GM23338 (cell line): Measurements from ENCODE around the gene NDUFA3. TPM values are rescaled to one million over a fixed set of nuclear protein-coding genes. Genes with fewer than 3 reads are reported as not detected.

ENCODE experiments used
- ATAC-seq: fragments of 200-7000 bp; cut with Tn5 transposase; 3 replicates; pipeline ENCODE4 v1.9.1; 2020
- DNase-seq: peaks from one replicate; pipeline ENCODE4 v3.0.0-alpha.2; 2015; ENCODE audit warnings: low spot score
- H2AFZ ChIP-seq: fragments of 200-600 bp; sonication (generic); 2 replicates; pipeline ENCODE4 v1.8.0; 2016; ENCODE audit warnings: antibody characterized with exemption, mild to moderate bottlenecking, moderate library complexity
- H3F3A ChIP-seq: fragments of 200-600 bp; sonication (generic); replicated peaks from 2 replicates; pipeline ENCODE4 v1.8.0; 2017; ENCODE audit warnings: antibody characterized with exemption, mixed run types, low read depth
- H3K27ac ChIP-seq: fragments of 200-600 bp; sonication (generic); 2 replicates; pipeline ENCODE4 v1.6.1; 2016; ENCODE audit warnings: low read depth
- H3K27me3 ChIP-seq: fragments of 200-600 bp; sonication (generic); 2 replicates; pipeline ENCODE4 v1.8.0; 2016; ENCODE audit warnings: mild to moderate bottlenecking, mixed run types, moderate library complexity; ENCODE audit not compliant: insufficient read depth
- H3K36me3 ChIP-seq: fragments of 200-600 bp; sonication (generic); 2 replicates; pipeline ENCODE4 v1.8.0; 2016; ENCODE audit warnings: mild to moderate bottlenecking; ENCODE audit not compliant: insufficient read depth
- H3K4me1 ChIP-seq: fragments of 200-600 bp; sonication (generic); 2 replicates; pipeline ENCODE4 v1.8.0; 2016; ENCODE audit warnings: mild to moderate bottlenecking, moderate library complexity; ENCODE audit not compliant: insufficient read depth
- H3K4me2 ChIP-seq: fragments of 200-600 bp; sonication (generic); 2 replicates; pipeline ENCODE4 v1.7.1; 2017; ENCODE audit warnings: mixed run types
- H3K4me3 ChIP-seq: fragments of 200-600 bp; sonication (generic); 2 replicates; pipeline ENCODE4 v1.6.1; 2016; ENCODE audit warnings: mixed run types
- H3K79me2 ChIP-seq: fragments of 200-600 bp; sonication (generic); replicated peaks from 2 replicates; pipeline ENCODE4 v1.8.0; 2017; ENCODE audit warnings: mild to moderate bottlenecking; ENCODE audit not compliant: insufficient read depth
- H3K9me2 ChIP-seq: fragments of 200-600 bp; sonication (generic); 2 replicates; pipeline ENCODE4 v1.8.0; 2017; ENCODE audit not compliant: insufficient read depth
- H4K20me1 ChIP-seq: fragments of 200-600 bp; sonication (generic); replicated peaks from 2 replicates; pipeline ENCODE4 v1.8.0; 2017; ENCODE audit warnings: mild to moderate bottlenecking; ENCODE audit not compliant: insufficient read depth
- H3K27ac Mint-ChIP-seq: 2 replicates; pipeline ENCODE4 v1.8.0; 2020; ENCODE audit warnings: inconsistent platforms, mild to moderate bottlenecking, moderate library complexity, mixed read lengths
- H3K27me3 Mint-ChIP-seq: 3 replicates; pipeline ENCODE4 v1.8.0; 2022; ENCODE audit warnings: low read depth, mild to moderate bottlenecking, moderate library complexity, mixed read lengths, inconsistent platforms; ENCODE audit not compliant: insufficient read depth, poor library complexity
- H3K36me3 Mint-ChIP-seq: 3 replicates; pipeline ENCODE4 v1.8.0; 2021; ENCODE audit warnings: low read depth, mild to moderate bottlenecking, inconsistent platforms, moderate library complexity, mixed read lengths
- H3K4me1 Mint-ChIP-seq: 3 replicates; pipeline ENCODE4 v1.8.0; 2020; ENCODE audit warnings: mild to moderate bottlenecking, inconsistent platforms, mixed read lengths
- H3K4me3 Mint-ChIP-seq: 3 replicates; pipeline ENCODE4 v1.8.0; 2021; ENCODE audit warnings: moderate library complexity, mild to moderate bottlenecking, inconsistent platforms, mixed read lengths
- H3K9me3 Mint-ChIP-seq: 3 replicates; pipeline ENCODE4 v1.8.0; 2020; ENCODE audit warnings: moderate library complexity, mild to moderate bottlenecking, inconsistent platforms, mixed read lengths
- CREB1 ChIP-seq: fragments of 250-450 bp; sonication (Bioruptor Pico); IDR thresholded peaks from 2 replicates; pipeline ENCODE4 v1.5.0; 2020; ENCODE audit warnings: low read depth, mild to moderate bottlenecking, moderate library complexity
- EZH2phosphoT487 ChIP-seq: fragments of 200-600 bp; sonication (generic); IDR thresholded peaks from one replicate; pipeline ENCODE4 v1.8.1; 2018; ENCODE audit warnings: antibody characterized with exemption; ENCODE audit not compliant: unreplicated experiment
- POLR2AphosphoS5 ChIP-seq: IDR thresholded peaks from 2 replicates; pipeline ENCODE4 v1.6.1; 2016; ENCODE audit warnings: antibody characterized with exemption, low read depth
- ZNF114 ChIP-seq: fragments of 250-450 bp; sonication (Bioruptor Pico); IDR thresholded peaks from 2 replicates; pipeline ENCODE4 v1.5.0; 2020; ENCODE audit warnings: mild to moderate bottlenecking, moderate library complexity
- ZNF331 ChIP-seq: fragments of 250-450 bp; sonication (Bioruptor Pico); IDR thresholded peaks from 2 replicates; pipeline ENCODE4 v1.5.0; 2020; ENCODE audit warnings: low read depth, mild to moderate bottlenecking, moderate library complexity
- polyA plus RNA-seq: library from polyadenylated mRNA; unstranded; fragments of >200 nt; fragmentation: Nextera tagmentation; extraction: Ambion mirVana; gene quantifications from 2 replicates; pipeline ENCODE4 v1.2.1, GENCODE V29; 2016
- total RNA-seq: library from RNA; depleted of rRNA; stranded (reverse); fragments of >200 nt; shearing (Covaris generic); gene quantifications from 2 replicates; pipeline ENCODE4 v1.2.3, GENCODE V29; 2014
- TF ChIP-seq, protein P1 (sequence below), 2 experiments: fragments of 200-600 bp in 1 of 2; sonication (generic) in 1 of 2; conservative IDR thresholded peaks; 2 replicates each; pipeline versions ENCODE4 v1.5.1 to v1.6.1; 2016 to 2017; ENCODE audit warnings: antibody characterized with exemption in 2 of 2, low read depth in 2 of 2, mild to moderate bottlenecking in 2 of 2, moderate library complexity in 1 of 2
- TF ChIP-seq, protein P2 (sequence below): IDR thresholded peaks from 2 replicates; pipeline ENCODE4 v1.6.1; 2016; ENCODE audit warnings: antibody characterized with exemption

The NDUFA3 gene
- total and polyA plus RNA-seq, 2 experiments from 2014 or later, result 28.4 to 691 TPM

DNA sequence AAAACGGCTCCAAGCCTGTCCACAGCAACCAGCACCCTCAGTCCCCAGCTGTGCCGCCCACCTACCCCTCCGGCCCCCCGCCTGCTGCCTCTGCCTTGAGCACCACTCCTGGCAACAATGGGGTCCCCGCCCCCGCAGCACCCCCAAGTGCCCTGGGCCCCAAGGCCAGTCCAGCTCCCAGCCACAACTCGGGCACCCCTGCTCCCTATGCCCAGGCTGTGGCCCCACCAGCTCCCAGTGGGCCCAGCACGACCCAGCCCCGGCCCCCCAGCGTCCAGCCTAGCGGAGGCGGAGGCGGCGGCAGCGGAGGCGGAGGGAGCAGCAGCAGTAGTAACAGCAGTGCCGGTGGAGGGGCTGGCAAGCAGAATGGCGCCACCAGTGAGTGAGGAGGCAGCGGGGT, 45.5 kb downstream of the NDUFA3 start:
- ATAC-seq (no peak), DNase-seq (no peak)
- peaks cover under 1% of the 10 kb centered on the region; the same call in 1 of the 2 replicates for H3K79me2 ChIP-seq
- Mint-ChIP-seq H3K27me3 (peaks cover 15% of the 10 kb centered on the region), H3K9me3 (no peaks in the 10 kb centered on the region; the same call in 2 of the 3 replicates), H3K4me3 (no peak overlapping the region), H3K27ac (no peak overlapping the region), H3K36me3 (peaks cover 80% of the 10 kb centered on the region), H3K4me1 (no peaks in the 10 kb centered on the region; the same call in 2 of the 3 replicates)
- H3K4me3 ChIP-seq, result no peak overlapping the region
- H3K27ac ChIP-seq, result no peak overlapping the region
- no peaks in the 10 kb centered on the region; the same call in 1 of the 2 replicates for H3F3A ChIP-seq
- peaks cover 24% of the 10 kb centered on the region for H3K36me3 ChIP-seq
- no peak for TF ChIP-seq ZNF114 (CRISPR knock-in tag)
- TF ChIP-seq ZNF331 (CRISPR knock-in tag), result no peak
- no peak for TF ChIP-seq EZH2phosphoT487
- TF ChIP-seq, protein P1, sequence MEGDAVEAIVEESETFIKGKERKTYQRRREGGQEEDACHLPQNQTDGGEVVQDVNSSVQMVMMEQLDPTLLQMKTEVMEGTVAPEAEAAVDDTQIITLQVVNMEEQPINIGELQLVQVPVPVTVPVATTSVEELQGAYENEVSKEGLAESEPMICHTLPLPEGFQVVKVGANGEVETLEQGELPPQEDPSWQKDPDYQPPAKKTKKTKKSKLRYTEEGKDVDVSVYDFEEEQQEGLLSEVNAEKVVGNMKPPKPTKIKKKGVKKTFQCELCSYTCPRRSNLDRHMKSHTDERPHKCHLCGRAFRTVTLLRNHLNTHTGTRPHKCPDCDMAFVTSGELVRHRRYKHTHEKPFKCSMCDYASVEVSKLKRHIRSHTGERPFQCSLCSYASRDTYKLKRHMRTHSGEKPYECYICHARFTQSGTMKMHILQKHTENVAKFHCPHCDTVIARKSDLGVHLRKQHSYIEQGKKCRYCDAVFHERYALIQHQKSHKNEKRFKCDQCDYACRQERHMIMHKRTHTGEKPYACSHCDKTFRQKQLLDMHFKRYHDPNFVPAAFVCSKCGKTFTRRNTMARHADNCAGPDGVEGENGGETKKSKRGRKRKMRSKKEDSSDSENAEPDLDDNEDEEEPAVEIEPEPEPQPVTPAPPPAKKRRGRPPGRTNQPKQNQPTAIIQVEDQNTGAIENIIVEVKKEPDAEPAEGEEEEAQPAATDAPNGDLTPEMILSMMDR (conservative IDR thresholded peaks at IDR 0.05; ENCODE audit: low read depth in 2 of 2), result no peak
- no peak overlapping the region for H2AFZ ChIP-seq
- H3K4me1 ChIP-seq, result no peaks in the 10 kb centered on the region
- no peaks in the 10 kb centered on the region for H3K27me3 ChIP-seq
- no peaks in the 10 kb centered on the region for H3K9me2 ChIP-seq
- H4K20me1 ChIP-seq, result peaks cover 11% of the 10 kb centered on the region; the same call in 1 of the 2 replicates
- H3K4me2 ChIP-seq, result no peak overlapping the region

DNA sequence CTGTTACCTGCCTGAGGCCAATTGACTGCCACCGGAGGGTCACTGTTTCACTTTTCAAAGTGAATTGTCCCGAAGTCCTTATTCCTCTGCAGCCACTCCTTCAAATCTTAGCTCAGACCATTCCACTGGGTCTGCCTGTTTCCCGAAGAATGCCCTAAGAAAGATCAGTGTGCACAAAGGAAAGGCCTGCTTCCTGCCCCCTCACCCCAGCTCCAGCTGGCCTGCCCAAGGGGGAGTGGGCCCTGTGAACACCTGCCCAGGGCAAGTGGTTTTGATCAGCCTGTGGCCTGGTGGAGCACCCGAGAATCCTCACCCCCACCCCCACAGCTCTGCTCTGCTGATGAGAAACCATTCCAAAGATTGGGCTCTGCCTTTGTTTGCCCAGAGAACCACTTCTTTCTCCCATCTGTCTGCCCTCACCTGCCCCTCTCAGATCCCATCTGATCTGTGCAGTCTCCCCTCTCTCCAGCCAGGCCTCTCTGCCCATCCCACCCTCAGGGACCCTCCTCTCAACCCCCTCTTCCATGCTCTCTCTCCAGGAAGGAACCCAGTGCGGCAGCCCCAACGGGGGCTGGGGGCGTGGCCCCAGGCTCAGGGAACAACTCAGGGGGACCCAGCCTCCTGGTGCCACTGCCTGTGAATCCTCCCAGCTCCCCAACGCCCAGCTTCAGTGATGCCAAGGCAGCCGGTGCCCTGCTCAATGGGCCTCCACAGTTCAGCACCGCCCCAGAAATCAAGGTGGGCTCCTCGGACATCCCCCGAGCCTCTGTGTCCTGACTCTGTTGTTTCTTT, 46.6 kb downstream of the NDUFA3 start:
- Histone ChIP-seq H3F3A (peaks cover 9% of the 10 kb centered on the region), H3K79me2 (no peaks in the 10 kb centered on the region), H3K4me2 (no peak overlapping the region), H3K27ac (no peak overlapping the region), H3K4me3 (no peak overlapping the region), H3K36me3 (peaks cover 24% of the 10 kb centered on the region), H3K4me1 (no peaks in the 10 kb centered on the region), H4K20me1 (peaks cover 8% of the 10 kb centered on the region; the same call in 1 of the 2 replicates), H2AFZ (no peak overlapping the region), H3K27me3 (no peaks in the 10 kb centered on the region), H3K9me2 (no peaks in the 10 kb centered on the region)
- H3K27me3 Mint-ChIP-seq, result peaks cover 18% of the 10 kb centered on the region
- TF ChIP-seq POLR2AphosphoS5, result no peak
- TF ChIP-seq, protein P2, sequence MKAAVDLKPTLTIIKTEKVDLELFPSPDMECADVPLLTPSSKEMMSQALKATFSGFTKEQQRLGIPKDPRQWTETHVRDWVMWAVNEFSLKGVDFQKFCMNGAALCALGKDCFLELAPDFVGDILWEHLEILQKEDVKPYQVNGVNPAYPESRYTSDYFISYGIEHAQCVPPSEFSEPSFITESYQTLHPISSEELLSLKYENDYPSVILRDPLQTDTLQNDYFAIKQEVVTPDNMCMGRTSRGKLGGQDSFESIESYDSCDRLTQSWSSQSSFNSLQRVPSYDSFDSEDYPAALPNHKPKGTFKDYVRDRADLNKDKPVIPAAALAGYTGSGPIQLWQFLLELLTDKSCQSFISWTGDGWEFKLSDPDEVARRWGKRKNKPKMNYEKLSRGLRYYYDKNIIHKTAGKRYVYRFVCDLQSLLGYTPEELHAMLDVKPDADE, result no peak
- no peak for TF ChIP-seq CREB1 (CRISPR knock-in tag)
- H3K36me3 Mint-ChIP-seq, result peaks cover 80% of the 10 kb centered on the region
- H3K4me3 Mint-ChIP-seq, result no peak overlapping the region
- DNase-seq (no peak), ATAC-seq (no peak)
- H3K4me1 Mint-ChIP-seq, result no peaks in the 10 kb centered on the region; the same call in 2 of the 3 replicates
- no peak overlapping the region for H3K27ac Mint-ChIP-seq
- no peaks in the 10 kb centered on the region; the same call in 2 of the 3 replicates for H3K9me3 Mint-ChIP-seq
